HG03066 (cell line): ENCODE data around the gene GNG7.
"Not testable (repeated sequence)": the region's sequence is repeated elsewhere in the genome, so short reads cannot be mapped to it uniquely, and the experiment has no call there.

Experiments
- ATAC-seq: cut with Tn5 transposase; IDR thresholded peaks from one replicate; pipeline ENCODE4 v1.9.1; 2021; ENCODE audit warnings: low read depth; ENCODE audit not compliant: unreplicated experiment

Gene GNG7

DNA sequence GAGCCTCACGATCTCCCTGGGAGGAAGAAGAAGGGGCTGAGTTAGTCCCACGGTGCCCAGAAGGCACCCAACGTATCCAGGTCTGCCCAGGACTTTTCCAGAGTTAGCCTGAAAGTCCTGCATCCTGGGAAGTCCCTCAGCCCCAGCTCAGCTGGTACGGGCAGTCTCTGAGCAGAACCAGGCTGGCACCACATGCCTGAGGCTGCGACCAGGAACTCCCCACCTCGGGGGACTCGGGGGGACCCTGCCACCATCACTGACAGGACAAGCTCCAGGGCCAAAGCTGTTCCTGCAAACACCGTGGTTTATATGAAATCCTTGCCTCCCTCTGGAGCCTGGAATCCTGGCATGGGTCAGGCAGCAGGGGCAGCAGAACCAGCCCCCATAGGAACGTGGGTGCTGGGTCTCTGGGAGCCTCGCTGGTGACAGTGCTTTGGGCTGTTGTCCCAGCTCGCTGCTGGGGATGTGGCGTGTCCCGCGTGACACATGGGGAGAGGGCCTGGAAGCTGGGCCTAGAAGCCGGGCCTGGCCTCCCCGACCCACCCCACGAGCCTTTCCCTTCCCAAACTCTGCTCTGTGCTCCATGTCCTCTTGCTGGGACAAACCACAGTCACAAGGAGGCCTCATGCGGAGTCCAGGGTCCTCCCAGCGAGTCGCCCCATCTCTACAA, 55.5 kb downstream of the GNG7 start:
- ATAC-seq = no peak

- no peak for ATAC-seq
Observed at GRCh38 chr19:2645826-2646225, 56.7 kb downstream of the GNG7 start.

- ATAC-seq = not testable (repeated sequence)
Observed at GRCh38 chr19:2643123-2643737, 59.3 kb downstream of the GNG7 start.

DNA sequence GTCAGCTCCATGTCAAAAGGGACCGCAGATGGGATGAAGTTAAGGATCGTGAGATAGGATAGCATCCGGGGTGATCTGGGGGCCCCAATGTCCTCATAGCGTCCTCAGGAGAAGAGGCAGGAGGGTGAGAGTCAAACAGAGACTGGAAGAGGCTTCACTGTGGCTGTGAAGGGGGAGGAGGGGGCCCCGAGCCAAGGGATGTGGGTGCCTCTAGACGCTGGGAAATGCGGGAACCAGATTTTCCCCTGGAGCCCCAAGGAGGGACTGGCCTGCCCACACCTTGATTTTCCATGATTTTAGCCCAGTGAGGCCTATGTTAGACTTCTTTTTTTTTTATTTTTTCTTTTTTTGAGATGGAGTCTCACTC, 61.2 kb downstream of the GNG7 start:
- ATAC-seq = no peak

GRCh38 chr19:2640563-2641331, 61.7 kb downstream of the GNG7 start:
- no peak for ATAC-seq

DNA sequence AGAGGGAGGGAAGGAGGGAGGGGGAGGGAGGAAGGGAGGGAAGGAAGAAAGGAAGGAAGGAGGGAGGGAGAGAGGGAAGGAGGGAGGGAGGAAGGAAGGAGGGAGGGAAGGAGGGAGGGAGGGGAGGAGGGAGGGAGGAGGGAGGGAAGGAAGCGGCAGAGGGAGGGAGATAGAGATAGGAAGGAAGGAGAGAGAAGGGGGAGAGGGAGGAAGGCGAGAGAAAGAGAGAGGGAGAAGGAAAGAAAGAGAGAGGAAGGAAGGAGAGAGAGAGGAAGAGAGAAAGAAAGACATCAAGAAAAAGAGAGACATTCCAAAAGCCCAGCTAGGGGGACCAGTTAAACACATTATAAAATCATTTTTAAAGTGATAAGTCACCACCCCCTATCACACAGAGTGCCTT, 62.5 kb downstream of the GNG7 start:
- ATAC-seq = no peak

DNA sequence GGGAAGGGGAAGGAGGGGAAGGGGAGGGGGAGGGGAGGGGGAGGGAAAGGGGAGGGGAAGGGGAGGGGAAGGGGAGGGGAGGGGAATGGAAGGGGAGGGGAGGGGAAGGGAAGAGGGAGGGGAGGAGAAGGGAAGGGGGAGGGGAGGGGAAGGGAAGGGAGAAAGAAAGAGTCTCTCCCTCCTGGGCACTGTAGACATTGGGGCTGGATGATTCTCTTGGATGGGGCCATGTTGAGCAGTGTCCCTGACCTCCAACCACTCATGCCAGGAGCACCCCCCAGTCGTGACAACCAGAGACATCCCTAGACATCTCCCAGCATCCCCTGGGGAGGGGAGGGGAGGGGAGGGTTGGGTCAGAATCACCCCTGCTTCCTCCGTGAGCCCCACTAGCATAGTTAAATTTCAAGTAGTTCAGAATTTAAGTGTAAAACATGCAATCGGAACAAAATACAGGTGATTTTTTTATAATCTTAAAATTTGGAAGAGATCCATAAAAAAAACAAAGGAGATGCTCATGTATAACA, 64.0 kb downstream of the GNG7 start:
- no peak for ATAC-seq

DNA sequence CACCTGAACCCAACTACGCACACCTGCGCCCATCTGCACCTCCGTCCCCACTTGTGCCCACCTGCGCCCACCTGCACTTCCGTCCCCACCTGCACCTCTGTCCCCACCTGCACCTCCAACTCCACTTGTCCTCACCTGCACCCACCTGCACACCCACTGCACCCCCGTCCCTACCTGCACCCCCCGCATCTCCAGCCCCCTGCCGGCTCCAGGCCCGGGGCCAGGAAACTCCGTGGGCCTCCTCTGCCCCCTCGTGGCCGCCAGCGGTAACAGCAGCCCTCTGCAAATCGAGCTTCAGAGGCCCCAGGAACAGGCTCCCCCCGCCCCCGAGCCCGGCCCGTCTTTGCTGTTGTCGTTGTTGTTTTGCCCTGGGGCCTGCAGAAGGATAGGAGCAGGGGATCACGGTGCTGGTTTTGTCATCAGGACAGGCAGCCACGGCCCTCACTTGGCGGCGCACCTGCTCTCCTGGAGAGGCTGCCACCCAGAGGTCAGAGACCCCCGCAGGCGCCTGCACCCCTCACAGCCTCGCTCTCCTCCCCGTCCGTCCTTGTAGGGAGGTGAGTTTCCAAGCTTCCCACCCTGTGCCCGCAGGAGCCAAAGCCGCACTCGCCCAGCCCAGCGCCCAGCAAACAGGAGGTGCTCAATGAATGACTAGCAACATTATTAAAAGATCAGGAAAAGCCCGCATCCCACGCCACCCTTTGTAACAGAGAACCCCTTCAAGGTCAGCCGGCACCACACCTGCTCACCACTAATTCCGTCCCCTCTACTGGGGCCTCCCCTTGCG, 65.4 kb downstream of the GNG7 start:
- ATAC-seq = no peak

GRCh38 chr19:2636141-2636896, 66.2 kb downstream of the GNG7 start:
- ATAC-seq = no peak

- no peak for ATAC-seq
Observed at GRCh38 chr19:2634960-2635359, 67.5 kb downstream of the GNG7 start.

- no peak for ATAC-seq
Observed at GRCh38 chr19:2634228-2634951, 68.1 kb downstream of the GNG7 start.

GRCh38 chr19:2633693-2634075, 68.8 kb downstream of the GNG7 start:
- ATAC-seq = no peak

GRCh38 chr19:2631213-2631821, 71.2 kb downstream of the GNG7 start:
- no peak for ATAC-seq

GRCh38 chr19:2630352-2631001, 72.0 kb downstream of the GNG7 start:
- no peak for ATAC-seq

- ATAC-seq = no peak
Observed at GRCh38 chr19:2629491-2630351, 72.8 kb downstream of the GNG7 start.

DNA sequence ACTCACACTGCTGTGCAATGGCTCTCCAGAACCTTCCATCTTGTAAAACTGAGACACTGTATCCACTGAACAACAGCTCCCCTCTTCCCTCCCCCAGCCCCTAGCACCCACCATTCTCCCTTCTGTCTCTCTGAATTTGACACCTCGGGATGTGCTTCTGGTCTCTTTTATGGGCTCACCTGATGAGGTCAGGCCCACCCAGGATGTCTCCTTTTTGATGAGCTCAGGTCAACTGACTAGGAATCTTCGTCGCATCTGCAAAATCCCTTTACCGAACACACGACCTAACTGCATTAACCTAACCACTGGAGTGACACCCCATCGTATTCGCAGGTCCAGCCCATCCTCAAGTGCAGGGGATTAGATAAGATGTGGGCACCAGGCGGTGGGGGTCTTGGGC, 73.9 kb downstream of the GNG7 start:
- ATAC-seq = no peak

DNA sequence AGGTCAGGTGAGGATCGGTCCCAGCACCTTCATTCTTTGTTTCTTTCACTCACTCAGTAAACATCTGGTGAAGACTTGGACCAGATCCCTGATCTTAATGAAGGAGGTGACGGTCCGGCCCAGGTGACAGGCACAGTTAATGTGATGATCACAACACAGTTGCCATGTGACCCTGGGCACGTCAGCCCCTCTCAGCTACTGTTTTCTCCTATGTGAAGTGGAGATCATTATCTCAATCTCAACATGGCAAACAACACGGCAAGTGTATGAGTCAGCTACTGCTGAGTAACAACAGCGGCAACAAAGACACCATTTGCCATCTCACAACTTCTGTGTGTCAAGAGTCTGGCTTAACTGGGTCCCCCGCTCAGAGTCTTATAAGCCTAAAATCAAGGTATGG, 74.6 kb downstream of the GNG7 start:
- no peak for ATAC-seq
